ENCODE data around the gene FRMD4A.

The FRMD4A gene

GRCh38 chr10:14336736-14337135 is 6.0 kb upstream of the FRMD4A start:
- DNase-seq, result no peak

GRCh38 chr10:14334771-14335170 is 4.0 kb upstream of the FRMD4A start:
- DNase-seq, result no peak

DNA sequence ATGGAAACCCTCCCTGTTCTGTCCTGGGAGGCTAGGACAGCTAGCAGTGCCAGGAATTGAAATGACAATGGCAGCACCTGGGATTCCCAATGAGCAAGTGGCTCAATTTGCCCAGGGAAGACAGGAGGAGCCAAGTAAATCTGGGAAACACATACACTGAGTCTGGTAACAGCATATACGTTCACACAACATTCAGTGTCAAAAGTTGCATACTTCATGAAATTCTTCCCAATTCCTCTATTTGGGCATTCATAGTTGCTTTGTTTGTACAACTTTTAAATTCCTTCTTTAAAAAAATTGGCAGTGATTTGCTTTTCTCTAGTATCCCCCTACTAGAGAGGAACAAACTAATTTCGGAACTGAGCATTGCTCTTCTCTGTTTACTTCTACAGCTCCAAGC is 2.9 kb upstream of the FRMD4A start:
- DNase-seq, result no peak

DNA sequence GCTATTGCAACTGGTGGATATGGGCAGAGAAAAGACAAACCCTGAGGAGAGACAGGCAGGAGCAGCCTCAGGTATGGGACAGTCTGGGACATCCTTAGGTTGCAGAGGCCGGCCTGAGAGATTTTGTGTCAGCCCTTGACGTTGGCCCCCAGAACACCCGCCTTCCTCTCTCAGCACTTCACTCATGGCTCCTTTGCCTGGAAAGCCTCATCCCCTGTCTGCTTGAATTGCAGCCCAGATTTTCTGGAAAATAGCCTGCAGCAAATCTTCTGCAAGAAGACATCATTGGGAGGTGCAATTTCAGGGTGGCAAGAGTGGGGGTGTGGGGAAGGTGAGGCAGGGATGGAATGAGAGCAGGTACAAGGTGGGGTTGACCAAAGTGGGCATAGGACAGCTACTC is 2.2 kb upstream of the FRMD4A start:
- DNase-seq, result no peak

GRCh38 chr10:14329746-14330173 is 964 bp downstream of the FRMD4A start:
- DNase-seq, result no peak

- no peak for DNase-seq
These were observed 1.6 kb downstream of the FRMD4A start for GRCh38 chr10:14328881-14329672.

DNA sequence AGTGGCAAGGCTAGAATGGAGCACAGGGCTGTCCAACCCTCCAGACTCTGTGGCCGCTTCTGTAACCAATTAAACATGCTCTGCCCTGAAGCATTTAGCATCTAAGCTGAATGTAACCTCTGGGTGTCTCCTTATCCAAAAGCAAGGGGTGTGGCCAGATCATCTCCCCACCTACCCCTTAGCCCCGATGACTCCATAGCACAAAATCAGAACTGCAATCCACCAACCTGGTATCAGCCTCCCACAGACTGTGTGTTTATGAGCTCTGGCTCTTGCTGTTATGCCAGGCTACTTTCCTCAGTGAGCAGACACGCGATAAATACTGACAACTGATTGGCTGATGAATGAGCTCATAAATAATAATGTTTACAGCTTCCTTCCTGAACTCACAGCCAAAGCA is 3.2 kb downstream of the FRMD4A start:
- no peak for DNase-seq

- no peak for DNase-seq
These were observed 4.1 kb downstream of the FRMD4A start for GRCh38 chr10:14326581-14326980.

DNA sequence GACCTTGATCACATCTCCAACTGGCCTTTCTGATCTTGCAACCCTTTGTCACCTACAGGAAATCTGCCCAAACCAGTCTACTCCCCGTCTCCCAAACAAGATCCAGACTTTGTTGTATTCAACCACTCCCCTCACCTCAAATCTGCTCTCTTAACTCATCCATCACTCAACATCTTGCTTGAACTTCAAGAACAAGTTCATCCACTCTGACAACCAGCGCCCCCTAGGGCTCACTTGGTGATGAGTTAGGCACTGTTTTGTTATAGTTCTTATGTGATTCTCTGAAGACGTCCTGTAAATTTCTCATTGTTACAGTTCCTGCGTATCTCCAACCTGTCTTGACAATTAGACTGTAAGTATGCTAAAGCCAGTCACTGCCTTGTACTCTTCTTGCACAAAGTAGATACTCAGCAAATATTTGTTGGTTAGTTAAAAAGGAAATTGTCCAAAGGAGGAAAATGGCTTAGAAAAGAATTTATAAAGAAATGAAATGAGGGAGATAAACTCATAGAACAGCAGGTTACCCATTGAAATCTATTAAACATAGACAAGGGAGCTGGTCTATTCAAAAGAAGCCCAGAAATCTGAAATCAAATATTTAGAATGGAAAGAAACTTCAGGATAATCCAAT is 5.3 kb downstream of the FRMD4A start:
- no peak for DNase-seq

- no peak for DNase-seq
These were observed 8.1 kb downstream of the FRMD4A start for GRCh38 chr10:14322526-14323188.

GRCh38 chr10:14318007-14318406 is 12.7 kb downstream of the FRMD4A start:
- DNase-seq, result no peak

DNA sequence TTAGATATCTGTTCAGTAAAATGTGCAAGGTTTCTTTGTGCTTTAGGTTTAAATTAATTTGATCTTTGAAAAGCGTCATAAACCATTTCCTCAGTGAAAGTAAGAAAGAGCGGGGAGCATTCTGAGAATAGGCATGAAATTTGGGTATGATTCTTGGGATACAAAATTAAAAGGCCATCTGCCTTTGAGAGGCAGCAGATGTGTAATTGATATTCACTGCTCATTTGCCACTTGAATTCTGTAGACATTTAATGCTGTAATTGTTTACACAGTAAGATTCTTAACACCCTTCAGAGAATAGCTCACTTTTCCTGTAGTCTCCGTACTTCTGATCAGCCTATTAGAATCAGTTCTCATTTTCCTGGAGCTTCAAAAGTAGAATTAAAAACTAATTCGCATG is 18.7 kb downstream of the FRMD4A start:
- DNase-seq, result no peak

DNA sequence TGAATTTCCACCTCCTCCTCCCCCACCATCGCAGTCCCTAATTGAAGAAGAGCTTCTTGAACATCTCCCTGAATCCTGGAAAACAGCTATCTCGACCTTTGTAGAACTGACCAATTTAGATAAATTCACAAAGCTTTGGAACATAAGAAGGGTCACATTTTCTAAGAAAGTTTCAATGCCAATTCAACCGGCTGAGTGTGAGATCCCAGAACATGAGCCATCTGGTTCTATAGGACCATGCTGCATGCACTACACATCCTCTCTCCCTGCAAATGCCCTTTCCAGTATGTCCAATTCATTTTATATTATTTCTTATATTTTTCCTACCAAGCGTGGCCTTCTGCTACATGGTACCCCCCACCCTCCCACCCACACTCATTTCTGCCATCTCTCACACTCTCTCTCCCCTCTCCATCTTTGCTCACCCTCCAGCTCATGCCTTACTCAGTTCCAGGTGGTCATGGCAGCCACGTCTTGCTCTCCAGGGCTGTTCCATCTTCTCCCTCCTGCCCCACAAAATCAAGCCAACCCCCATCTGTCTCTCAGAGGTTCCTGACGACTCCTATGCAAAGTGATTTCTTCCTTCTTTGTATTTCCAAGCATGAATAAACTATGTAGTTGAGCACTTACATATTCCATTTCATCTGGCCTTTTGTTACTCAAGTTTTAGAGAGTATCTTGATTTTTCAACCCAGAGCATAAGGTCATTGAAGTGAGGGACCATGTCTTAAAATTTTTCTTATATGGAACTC is 19.3 kb downstream of the FRMD4A start:
- no peak for DNase-seq

DNA sequence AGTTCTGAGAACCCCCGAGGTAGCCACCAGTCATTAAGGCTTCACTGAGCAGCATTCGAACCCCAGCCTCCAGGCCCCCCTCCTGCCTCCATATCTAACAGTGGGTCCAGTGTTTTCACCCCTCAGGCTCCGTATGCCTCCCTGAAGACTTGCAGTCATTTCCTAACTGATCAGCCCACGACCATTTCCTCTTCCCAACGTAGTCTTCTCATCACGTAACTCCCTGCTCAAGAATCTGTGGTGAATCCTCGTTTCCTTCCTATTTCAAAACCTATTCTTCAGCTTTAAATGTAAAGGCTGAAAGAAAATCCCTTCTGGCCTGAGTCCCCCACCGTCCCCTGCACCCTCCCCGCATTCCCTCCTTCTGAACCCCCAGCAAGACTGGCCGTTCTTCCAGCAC is 21.1 kb downstream of the FRMD4A start:
- DNase-seq, result no peak

GRCh38 chr10:14306190-14306589 is 24.5 kb downstream of the FRMD4A start:
- no peak for DNase-seq

DNA sequence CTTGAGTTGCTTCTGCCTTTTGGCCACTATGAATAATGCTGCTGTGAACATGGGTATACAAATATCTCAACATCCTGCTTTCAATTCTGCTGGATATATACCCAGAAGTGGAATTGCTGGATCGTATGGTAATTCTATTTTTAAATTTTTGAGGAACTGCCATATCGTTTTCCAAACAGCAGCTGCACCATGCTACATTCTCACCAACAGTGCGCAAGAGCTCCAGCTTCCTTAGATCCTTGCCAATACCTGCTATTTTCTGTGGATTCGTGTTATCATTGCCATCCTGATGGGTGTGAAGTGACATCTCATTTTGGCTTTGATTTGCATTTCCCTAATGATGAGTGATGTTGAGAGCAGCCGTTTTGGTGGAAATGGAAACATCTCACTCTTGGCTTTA is 26.7 kb downstream of the FRMD4A start:
- no peak for DNase-seq

- DNase-seq, result no peak
These were observed 28.7 kb downstream of the FRMD4A start for GRCh38 chr10:14302035-14302434.

- DNase-seq, result no peak
These were observed 31.2 kb downstream of the FRMD4A start for GRCh38 chr10:14299556-14299955.

DNA sequence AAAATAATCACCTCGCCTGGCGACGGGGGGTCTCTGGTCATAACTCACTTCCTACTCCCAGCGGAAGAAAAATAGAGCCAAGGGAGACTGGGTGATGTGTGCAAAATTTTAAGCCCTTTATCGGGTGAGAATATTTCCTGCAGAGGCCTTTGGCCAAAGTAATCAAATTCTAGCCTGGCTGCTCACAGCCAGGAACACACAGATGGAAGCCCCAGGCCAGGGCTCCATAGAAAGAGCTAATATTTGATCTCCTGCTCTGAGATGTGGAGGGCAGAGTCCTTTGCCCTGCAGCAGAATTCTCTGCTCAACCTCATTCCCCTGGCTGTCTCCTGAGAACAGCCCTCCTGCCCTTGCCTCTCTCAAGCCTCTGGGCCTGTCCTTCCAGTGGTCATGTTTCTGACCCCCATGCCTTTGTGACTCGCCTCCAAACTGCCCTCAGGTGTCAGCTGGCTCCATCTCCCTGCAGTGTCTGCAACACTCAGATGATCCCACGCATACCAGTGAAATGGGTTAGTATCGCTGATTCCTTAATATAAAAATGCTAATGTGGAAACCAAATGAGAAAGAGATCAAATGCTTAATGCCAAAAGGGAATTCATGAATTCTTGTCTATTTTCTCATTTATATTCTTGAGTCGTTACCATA is 34.5 kb downstream of the FRMD4A start:
- no peak for DNase-seq

DNA sequence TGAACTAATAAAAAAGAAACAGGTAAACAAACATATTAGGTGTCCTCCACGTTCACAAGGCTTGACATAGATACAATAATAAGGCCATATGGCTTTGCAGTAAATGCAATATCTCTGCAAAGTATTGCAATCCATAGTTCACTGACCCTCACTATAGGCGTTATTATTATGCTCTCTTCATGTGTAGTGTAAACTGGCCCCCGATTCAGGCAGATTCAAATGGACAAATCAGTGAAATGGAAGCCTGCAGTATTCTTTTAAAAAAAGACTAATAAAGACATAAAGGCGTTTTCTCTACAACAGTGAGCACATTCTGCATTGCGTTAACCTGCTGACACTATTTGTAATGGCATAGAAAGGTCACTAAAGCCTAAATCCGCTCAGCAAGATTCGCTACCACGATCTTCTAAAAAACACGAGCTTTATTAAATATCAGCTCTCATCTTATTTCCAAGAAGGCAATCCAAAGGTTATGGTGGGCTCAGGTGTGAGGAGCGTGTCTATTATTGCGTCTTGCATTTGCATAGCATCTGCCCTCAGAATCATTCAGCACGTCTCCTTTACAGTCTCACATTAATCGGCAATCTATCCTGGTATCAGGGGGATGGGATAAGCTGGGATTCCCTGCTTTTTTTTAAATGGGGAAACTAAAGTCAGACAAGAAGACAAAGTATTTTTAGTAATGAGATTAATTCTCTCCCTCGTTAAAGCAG is 36.2 kb downstream of the FRMD4A start:
- no peak for DNase-seq

- DNase-seq, result no peak
These were observed 37.2 kb downstream of the FRMD4A start for GRCh38 chr10:14293526-14293925.

DNA sequence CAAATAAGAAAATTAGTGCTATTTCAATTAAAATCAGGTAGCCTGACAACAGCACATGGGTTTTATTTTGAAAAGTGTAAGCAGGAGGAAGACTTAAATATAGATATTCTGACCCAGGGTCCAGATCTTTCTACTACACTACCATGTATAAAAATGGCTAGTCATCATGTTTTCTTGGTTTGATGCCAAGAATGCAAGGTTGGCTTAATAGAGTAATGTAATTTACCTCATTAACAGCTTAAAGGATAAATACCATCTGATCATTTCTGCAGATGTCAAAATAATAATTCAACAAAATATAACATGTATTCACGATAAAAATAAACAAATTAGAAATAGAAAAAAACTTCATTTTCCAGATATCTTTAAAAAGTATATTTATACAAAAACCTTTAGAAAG is 39.4 kb downstream of the FRMD4A start:
- DNase-seq, result no peak

All from midbrain (tissue), 1 donor.